Tibial artery (tissue), 4 donors: Measurements from ENCODE around the gene PLXNA4.

Experiments
- DNase-seq, 2 donors: peaks; one replicate each; pipeline ENCODE4 v3.0.0-alpha.2; 2019
- H3K27ac ChIP-seq, 2 donors: fragments of 200-600 bp; sonication (generic) in 1 of 2; 1 replicate in 1 of 2; 2 replicates in 1 of 2; pipeline ENCODE4 v1.5.1; 2018 to 2019; ENCODE audit warnings: mild to moderate bottlenecking in 1 of 2
- H3K27me3 ChIP-seq, 2 donors: fragments of 200-600 bp; sonication (generic) in 1 of 2; one replicate each; pipeline versions ENCODE4 v1.5.1 to v1.6.0; 2016 to 2019
- H3K36me3 ChIP-seq, 3 donors: fragments of 200-600 bp; sonication (generic) in 2 of 3; one replicate each; pipeline ENCODE4 v1.5.1; 2016 to 2019; ENCODE audit warnings: mild to moderate bottlenecking in 2 of 3
- H3K4me1 ChIP-seq, 4 donors: fragments of 200-600 bp; sonication (generic) in 2 of 4; 1 replicate in 3 of 4; 2 replicates in 1 of 4; pipeline ENCODE4 v1.5.1; 2016 to 2019
- H3K4me3 ChIP-seq, 2 donors: fragments of 200-600 bp; sonication (generic) in 1 of 2; 1 replicate in 1 of 2; 2 replicates in 1 of 2; pipeline ENCODE4 v1.5.1; 2018 to 2019; ENCODE audit warnings: mild to moderate bottlenecking in 2 of 2
- H3K9me3 ChIP-seq, 3 donors: fragments of 200-600 bp; sonication (generic) in 1 of 3; one replicate each; pipeline ENCODE4 v1.5.1; 2016 to 2019
- CTCF ChIP-seq, 2 experiments: fragments of 200-600 bp in 1 of 2; fragments of 450-650 bp in 1 of 2; IDR thresholded peaks; one replicate each; pipeline ENCODE4 v1.5.1; 2017 to 2019; ENCODE audit warnings: antibody characterized with exemption in 2 of 2, mild to moderate bottlenecking in 1 of 2, moderate library complexity in 1 of 2
- intact Hi-C: fragments of 100-400 bp; cut with DNase I; formaldehyde crosslinking; loops from one replicate; pipeline ENCODE4 v1.15.0; 2023; ENCODE audit warnings: low total_unique reads

The PLXNA4 gene

GRCh38 chr7:132533916-132534315, 42.4 kb downstream of the PLXNA4 start:
- Histone ChIP-seq H3K27me3 (no peaks in the 10 kb centered on the region), H3K36me3 (no peaks in the 10 kb centered on the region), H3K4me1 (no peaks in the 10 kb centered on the region), H3K4me3 (no peak overlapping the region), H3K27ac (no peak overlapping the region), H3K9me3 (no peaks in the 10 kb centered on the region)
- no peak for TF ChIP-seq CTCF (IDR thresholded peaks at IDR 0.05)
- intact Hi-C loops, result no loop called here
- no peak for DNase-seq

GRCh38 chr7:132532281-132532680, 44.0 kb downstream of the PLXNA4 start:
- H3K9me3 ChIP-seq, result no peaks in the 10 kb centered on the region
- H3K4me3 ChIP-seq, result no peak overlapping the region
- H3K36me3 ChIP-seq, result no peaks in the 10 kb centered on the region
- no peak for TF ChIP-seq CTCF (IDR thresholded peaks at IDR 0.05)
- DNase-seq, result no peak
- H3K27me3 ChIP-seq, result no peaks in the 10 kb centered on the region
- intact Hi-C loops, result no loop called here
- H3K4me1 ChIP-seq, result no peaks in the 10 kb centered on the region
- H3K27ac ChIP-seq, result no peak overlapping the region

- TF ChIP-seq CTCF (IDR thresholded peaks at IDR 0.05), result no peak
- Histone ChIP-seq H3K9me3 (no peaks in the 10 kb centered on the region), H3K27me3 (no peaks in the 10 kb centered on the region), H3K4me3 (no peak overlapping the region), H3K4me1 (no peaks in the 10 kb centered on the region), H3K27ac (no peak overlapping the region), H3K36me3 (no peaks in the 10 kb centered on the region)
- intact Hi-C loops, result no loop called here
- DNase-seq, result no peak
Observed at GRCh38 chr7:132531562-132531961, 44.7 kb downstream of the PLXNA4 start.

- Histone ChIP-seq H3K27ac (no peak overlapping the region), H3K4me1 (no peaks in the 10 kb centered on the region), H3K27me3 (no peaks in the 10 kb centered on the region), H3K4me3 (no peak overlapping the region), H3K9me3 (no peaks in the 10 kb centered on the region), H3K36me3 (no peaks in the 10 kb centered on the region)
- no peak for TF ChIP-seq CTCF (IDR thresholded peaks at IDR 0.05)
- intact Hi-C loops, result no loop called here
- DNase-seq, result no peak
Observed at GRCh38 chr7:132528695-132529094, 47.6 kb downstream of the PLXNA4 start.

- H3K27ac ChIP-seq, result no peak overlapping the region
- intact Hi-C loops, result no loop called here
Observed at GRCh38 chr7:132527467-132528410, 48.5 kb downstream of the PLXNA4 start.

More at GRCh38 chr7:132527467-132528410, 48.5 kb downstream of the PLXNA4 start:
- Histone ChIP-seq H3K9me3 (no peaks in the 10 kb centered on the region), H3K4me3 (no peak overlapping the region), H3K36me3 (no peaks in the 10 kb centered on the region), H3K4me1 (no peaks in the 10 kb centered on the region), H3K27me3 (no peaks in the 10 kb centered on the region)
- TF ChIP-seq CTCF (IDR thresholded peaks at IDR 0.05), result no peak
- no peak for DNase-seq
